Measurements from ENCODE around the gene NRCAM. TPM values are rescaled to one million over a fixed set of nuclear protein-coding genes. Genes with fewer than 3 reads are reported as not detected.

The NRCAM gene
- total and polyA plus RNA-seq, 2 of the 8 experiments (the other 6 are each of a cell fraction or from before 2014, with no cell fraction given), result 2.7 to 3.8 TPM

- H2BK5ac ChIP-seq (ENCODE audit: low read depth, low read length), result no peak overlapping the region
- CTCF ChIA-PET (ENCODE audit: partially characterized antibody), result no interaction called here
- H2BK12ac ChIP-seq (ENCODE audit: low read depth, low read length), result no peak overlapping the region
- H4K20me1 ChIP-seq (replicated peaks in 1 of 2; ENCODE audit: control insufficient read depth in 1 of 2, insufficient read depth in 2 of 2, low read length in 2 of 2), result no peaks in the 10 kb centered on the region
- no peaks in the 10 kb centered on the region for H3K79me1 ChIP-seq (ENCODE audit: low read depth, low read length)
- no peak overlapping the region for H3K14ac ChIP-seq (ENCODE audit: insufficient read length)
- DNase-seq (ENCODE audit: low read depth in 1 of 2, low spot score in 2 of 2), result no peak
- H4K8ac ChIP-seq (ENCODE audit: extremely low read depth, insufficient read depth, low read length), result no peak overlapping the region
- no peak overlapping the region for H3K4ac ChIP-seq (replicated peaks; ENCODE audit: insufficient read length, low read depth, low read length)
- no peak overlapping the region for H3K27ac ChIP-seq (ENCODE audit: low read depth, low read length)
- no peak overlapping the region for H2AK5ac ChIP-seq (ENCODE audit: low read depth, low read length)
- no peak overlapping the region for H4K91ac ChIP-seq (replicated peaks; ENCODE audit: insufficient read length, low read length)
- no peaks in the 10 kb centered on the region for H3K9me3 ChIP-seq (ENCODE audit: insufficient read depth in 2 of 2, low read depth in 1 of 2, low read length in 1 of 2)
- no peak overlapping the region for H2AFZ ChIP-seq (ENCODE audit: low read length)
- no peak overlapping the region for H3K4me2 ChIP-seq (ENCODE audit: insufficient read depth in 1 of 2, low read depth in 2 of 2, low read length in 2 of 2)
- H3K4me3 ChIP-seq (ENCODE audit: extremely low read depth in 1 of 4, insufficient read depth in 2 of 4, low read depth in 3 of 4, low read length in 4 of 4), result no peak overlapping the region
- no peaks in the 10 kb centered on the region for H3K36me3 ChIP-seq (ENCODE audit: control insufficient read depth in 2 of 4, insufficient read depth in 4 of 4, low read length in 3 of 4)
- no peak overlapping the region for H3K18ac ChIP-seq (ENCODE audit: extremely low read depth, low read length)
- no peak overlapping the region for H3K23ac ChIP-seq (ENCODE audit: insufficient read length)
- no peak overlapping the region for H3K9ac ChIP-seq (replicated peaks in 1 of 4; ENCODE audit: extremely low read depth in 1 of 4, low read depth in 3 of 4, low read length in 3 of 4)
- H3K79me2 ChIP-seq (ENCODE audit: control insufficient read depth in 1 of 2, insufficient read depth in 2 of 2, low read length in 2 of 2), result no peaks in the 10 kb centered on the region
- POLR2A ChIA-PET (ENCODE audit: partially characterized antibody), result interaction anchor here (1.2 kb wide), 1 partner anchor 12 kb away, joined by 5 read pairs; no protein-coding TSS in a partner anchor
- FAIRE-seq, result no peak
- H4K5ac ChIP-seq (ENCODE audit: insufficient read length, low read depth, low read length), result no peak overlapping the region
- no peak overlapping the region for H3K56ac ChIP-seq (replicated peaks; ENCODE audit: insufficient read length, low read depth, low read length)
- H2BK120ac ChIP-seq (replicated peaks; ENCODE audit: low read depth, low read length), result no peak overlapping the region
- 82% methylated on average over 1 of the region's 1 CpG; no CpG with 5 or more reads in 1 of the 2 experiments for WGBS, 2 experiments (ENCODE audit: extremely low coverage in 1 of 2, insufficient coverage in 1 of 2, insufficient read length in 1 of 2, insufficient replicate concordance in 2 of 2, low coverage in 1 of 2, low lambda C conversion rate in 2 of 2, missing lambda C conversion rate in 1 of 2)
- no peaks in the 10 kb centered on the region for H3K23me2 ChIP-seq (ENCODE audit: low read depth, low read length)
- H2BK20ac ChIP-seq (ENCODE audit: low read length), result no peak overlapping the region
- no peak overlapping the region for H2BK15ac ChIP-seq (ENCODE audit: low read length)
- peaks cover 0 to 3% (median under 1%) of the 10 kb centered on the region in 4 experiments; a peak in 2 of 7 replicates for H3K4me1 ChIP-seq (replicated peaks in 1 of 4; ENCODE audit: control insufficient read depth in 3 of 4, insufficient read depth in 4 of 4, low read length in 3 of 4)
- peaks cover 0 to 1% (median 0%) of the 10 kb centered on the region in 4 experiments; a peak in 1 of 7 replicates for H3K27me3 ChIP-seq (replicated peaks in 1 of 4; ENCODE audit: control insufficient read depth in 3 of 4, extremely low read depth in 1 of 4, insufficient read depth in 3 of 4, low read length in 3 of 4)
- no peak for TF ChIP-seq RBBP5 (IDR thresholded peaks at IDR 0.05; ENCODE audit: borderline replicate concordance, low read depth, low read length)
- no peak for TF ChIP-seq CEBPB (IDR thresholded peaks at IDR 0.05; ENCODE audit: low read depth, low read length)
- TF ChIP-seq POU5F1 (IDR thresholded peaks at IDR 0.05; ENCODE audit: low read depth, low read length), result no peak
- no peak for TF ChIP-seq RNF2 (IDR thresholded peaks at IDR 0.05; ENCODE audit: borderline replicate concordance, low read depth, low read length, missing control alignments, poor library complexity, severe bottlenecking)
- TF ChIP-seq GTF2F1 (IDR thresholded peaks at IDR 0.05; ENCODE audit: borderline replicate concordance, low read depth, low read length), result no peak
- no peak for TF ChIP-seq BRCA1 (IDR thresholded peaks at IDR 0.05; ENCODE audit: low read depth, low read length)
- TF ChIP-seq BACH1 (IDR thresholded peaks at IDR 0.05; ENCODE audit: low read length), result no peak
- no peak for TF ChIP-seq NRF1 (IDR thresholded peaks at IDR 0.05; ENCODE audit: low read depth, low read length)
- TF ChIP-seq USF2 (IDR thresholded peaks at IDR 0.05; ENCODE audit: low read length), result no peak
- no peak for TF ChIP-seq FOSL1 (IDR thresholded peaks at IDR 0.05; ENCODE audit: insufficient read depth, low read depth, low read length)
Measured at GRCh38 chr7:108335269-108335918, 120.8 kb downstream of the NRCAM start.

Data from H1 (cell line).